Left ventricle myocardium superior (tissue), 1 donor: ENCODE results near the gene NECTIN2. TPM values are rescaled to one million over a fixed set of nuclear protein-coding genes. Genes with fewer than 3 reads are reported as not detected.
"Not testable (repeated sequence)": the region's sequence is repeated elsewhere in the genome, so short reads cannot be mapped to it uniquely, and the experiment has no call there.

Experiments used
- ATAC-seq: fragments of 200-7000 bp; cut with Tn5 transposase; one replicate; pipeline ENCODE4 v1.9.1; 2020; ENCODE audit warnings: mild to moderate bottlenecking, moderate library complexity
- DNase-seq: peaks from one replicate; pipeline ENCODE4 v3.0.0-alpha.2; 2020
- intact Hi-C: fragments of 100-400 bp; cut with micrococcal nuclease; formaldehyde crosslinking; loops from one replicate; pipeline ENCODE4 v1.11.0; 2022
- total RNA-seq: library from RNA; stranded (reverse); fragmentation: NEBNext Ultra II Directional; extraction: Animal tissue kit (Norgen Biotek cat#: 25700); gene quantifications from one replicate; pipeline ENCODE4 v1.2.1, GENCODE V29; 2021
- donor health status: DM: no; HTN: yes; CAD: no; lungs with severe emphysema.

The NECTIN2 gene
- total RNA-seq, 1 donor from 2014 or later, result 35.4 TPM

DNA sequence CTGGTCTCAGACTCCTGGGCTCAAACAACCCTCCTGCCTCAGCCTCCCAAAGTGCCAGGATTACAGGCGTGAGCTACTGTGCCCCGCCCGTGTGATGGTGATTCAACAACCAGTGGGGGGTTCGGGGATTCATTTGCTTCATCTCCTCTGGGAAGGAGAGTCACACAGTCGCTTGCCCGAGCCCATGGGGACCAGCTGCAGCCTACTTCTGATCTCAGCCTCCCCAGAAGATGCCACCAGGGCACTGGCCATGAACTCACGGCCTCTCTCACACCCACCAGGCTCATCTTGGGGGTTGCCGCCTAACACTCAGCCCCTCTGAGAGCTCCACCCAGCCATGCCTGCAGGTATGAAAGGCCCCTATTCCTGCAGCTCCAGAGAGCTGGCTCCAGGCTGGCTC is 51.7 kb downstream of the NECTIN2 start:
- ATAC-seq, result no peak
- intact Hi-C loops, result no loop called here
- DNase-seq, result no peak

DNA sequence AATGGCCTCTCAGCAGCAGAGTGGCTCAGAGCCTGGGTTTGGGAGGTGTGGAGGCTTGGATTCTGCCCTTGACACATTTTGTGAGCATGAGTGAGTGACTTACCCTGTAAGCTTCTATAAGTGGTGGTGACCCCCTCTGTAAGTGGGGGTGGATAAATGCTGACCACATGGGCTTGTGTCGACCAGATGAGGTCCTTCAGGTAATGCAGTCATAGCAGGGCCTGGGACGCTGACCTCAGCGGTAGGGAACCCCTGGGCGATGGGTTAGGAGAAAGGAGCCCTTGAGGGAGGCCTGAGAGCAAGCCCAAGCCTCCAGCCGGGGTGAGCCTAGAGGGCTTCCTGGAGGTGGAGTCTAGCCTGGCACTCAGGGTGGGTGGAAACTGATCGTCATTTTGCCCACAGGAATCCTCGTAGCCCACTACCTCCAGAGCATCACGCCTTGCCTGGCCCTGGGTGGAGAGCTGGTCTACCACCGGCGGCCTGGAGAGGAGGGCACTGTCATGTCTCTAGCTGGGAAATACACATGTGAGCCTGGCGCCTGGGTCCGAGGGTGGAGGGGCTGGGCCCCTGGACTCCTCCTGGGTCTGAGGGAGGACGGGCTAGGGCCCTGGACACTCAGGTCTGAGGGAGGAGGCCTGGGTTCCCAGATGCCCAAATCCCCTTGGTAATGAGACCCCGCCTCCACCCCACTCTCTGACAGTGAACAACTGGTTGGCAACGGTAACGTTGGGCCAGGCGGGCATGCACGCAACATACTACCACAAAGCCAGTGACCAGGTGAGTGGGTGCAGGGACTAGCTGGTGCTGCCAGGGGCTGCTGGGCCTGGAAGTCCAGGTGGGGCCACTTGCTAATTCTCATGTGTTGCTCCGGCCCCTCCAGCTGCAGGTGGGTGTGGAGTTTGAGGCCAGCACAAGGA is 54.5 kb downstream of the NECTIN2 start:
- ATAC-seq (no peak), DNase-seq (no peak)
- intact Hi-C loops, result loop anchor here (5.0 kb wide), 1 partner anchor 52 kb away; no protein-coding TSS in a partner anchor

- peak; percentile 15 for ATAC-seq
- no peak for DNase-seq
- intact Hi-C loops, result loop anchor here (5.0 kb wide), 1 partner anchor 49 kb away; no protein-coding TSS in a partner anchor
Observed at GRCh38 chr19:44903216-44903601, 57.1 kb downstream of the NECTIN2 start.

- peak; percentile 77 for ATAC-seq
- intact Hi-C loops, result loop anchor here (5.0 kb wide), 1 partner anchor 48 kb away; no protein-coding TSS in a partner anchor
- peak; percentile 84 for DNase-seq
Observed at GRCh38 chr19:44903602-44904425, 57.7 kb downstream of the NECTIN2 start.

- ATAC-seq (no peak), DNase-seq (no peak)
- intact Hi-C loops, result loop anchor here (5.0 kb wide), 1 partner anchor 48 kb away; no protein-coding TSS in a partner anchor
Observed at GRCh38 chr19:44904426-44904994, 58.4 kb downstream of the NECTIN2 start.

GRCh38 chr19:44905437-44906160 is 59.5 kb downstream of the NECTIN2 start, which contains the start of gene APOE:
TSS of gene APOE (plus strand) at chr19:44905796. CDS start at chr19:44906625, 829 bp downstream.
- ATAC-seq (peak; percentile 6), DNase-seq (no peak)
- intact Hi-C loops, result no loop called here

DNA sequence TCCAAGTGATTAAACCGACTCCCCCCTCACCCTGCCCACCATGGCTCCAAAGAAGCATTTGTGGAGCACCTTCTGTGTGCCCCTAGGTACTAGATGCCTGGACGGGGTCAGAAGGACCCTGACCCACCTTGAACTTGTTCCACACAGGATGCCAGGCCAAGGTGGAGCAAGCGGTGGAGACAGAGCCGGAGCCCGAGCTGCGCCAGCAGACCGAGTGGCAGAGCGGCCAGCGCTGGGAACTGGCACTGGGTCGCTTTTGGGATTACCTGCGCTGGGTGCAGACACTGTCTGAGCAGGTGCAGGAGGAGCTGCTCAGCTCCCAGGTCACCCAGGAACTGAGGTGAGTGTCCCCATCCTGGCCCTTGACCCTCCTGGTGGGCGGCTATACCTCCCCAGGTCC is 61.5 kb downstream of the NECTIN2 start:
- intact Hi-C loops, result no loop called here
- ATAC-seq, result no peak
- no peak for DNase-seq

DNA sequence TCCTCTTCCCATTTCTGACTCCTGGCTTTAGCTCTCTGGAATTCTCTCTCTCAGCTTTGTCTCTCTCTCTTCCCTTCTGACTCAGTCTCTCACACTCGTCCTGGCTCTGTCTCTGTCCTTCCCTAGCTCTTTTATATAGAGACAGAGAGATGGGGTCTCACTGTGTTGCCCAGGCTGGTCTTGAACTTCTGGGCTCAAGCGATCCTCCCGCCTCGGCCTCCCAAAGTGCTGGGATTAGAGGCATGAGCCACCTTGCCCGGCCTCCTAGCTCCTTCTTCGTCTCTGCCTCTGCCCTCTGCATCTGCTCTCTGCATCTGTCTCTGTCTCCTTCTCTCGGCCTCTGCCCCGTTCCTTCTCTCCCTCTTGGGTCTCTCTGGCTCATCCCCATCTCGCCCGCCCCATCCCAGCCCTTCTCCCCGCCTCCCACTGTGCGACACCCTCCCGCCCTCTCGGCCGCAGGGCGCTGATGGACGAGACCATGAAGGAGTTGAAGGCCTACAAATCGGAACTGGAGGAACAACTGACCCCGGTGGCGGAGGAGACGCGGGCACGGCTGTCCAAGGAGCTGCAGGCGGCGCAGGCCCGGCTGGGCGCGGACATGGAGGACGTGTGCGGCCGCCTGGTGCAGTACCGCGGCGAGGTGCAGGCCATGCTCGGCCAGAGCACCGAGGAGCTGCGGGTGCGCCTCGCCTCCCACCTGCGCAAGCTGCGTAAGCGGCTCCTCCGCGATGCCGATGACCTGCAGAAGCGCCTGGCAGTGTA is 62.2 kb downstream of the NECTIN2 start:
- ATAC-seq (no peak), DNase-seq (no peak)
- intact Hi-C loops, result no loop called here

DNA sequence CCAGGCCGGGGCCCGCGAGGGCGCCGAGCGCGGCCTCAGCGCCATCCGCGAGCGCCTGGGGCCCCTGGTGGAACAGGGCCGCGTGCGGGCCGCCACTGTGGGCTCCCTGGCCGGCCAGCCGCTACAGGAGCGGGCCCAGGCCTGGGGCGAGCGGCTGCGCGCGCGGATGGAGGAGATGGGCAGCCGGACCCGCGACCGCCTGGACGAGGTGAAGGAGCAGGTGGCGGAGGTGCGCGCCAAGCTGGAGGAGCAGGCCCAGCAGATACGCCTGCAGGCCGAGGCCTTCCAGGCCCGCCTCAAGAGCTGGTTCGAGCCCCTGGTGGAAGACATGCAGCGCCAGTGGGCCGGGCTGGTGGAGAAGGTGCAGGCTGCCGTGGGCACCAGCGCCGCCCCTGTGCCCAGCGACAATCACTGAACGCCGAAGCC is 62.8 kb downstream of the NECTIN2 start:
- ATAC-seq, result no peak
- intact Hi-C loops, result no loop called here
- DNase-seq, result no peak

GRCh38 chr19:44909775-44910174 is 63.7 kb downstream of the NECTIN2 start:
- intact Hi-C loops, result no loop called here
- ATAC-seq (no peak), DNase-seq (no peak)

- ATAC-seq, intact Hi-C loops, DNase-seq: not testable (repeated sequence)
Observed at GRCh38 chr19:44911896-44912295, 65.8 kb downstream of the NECTIN2 start.

DNA sequence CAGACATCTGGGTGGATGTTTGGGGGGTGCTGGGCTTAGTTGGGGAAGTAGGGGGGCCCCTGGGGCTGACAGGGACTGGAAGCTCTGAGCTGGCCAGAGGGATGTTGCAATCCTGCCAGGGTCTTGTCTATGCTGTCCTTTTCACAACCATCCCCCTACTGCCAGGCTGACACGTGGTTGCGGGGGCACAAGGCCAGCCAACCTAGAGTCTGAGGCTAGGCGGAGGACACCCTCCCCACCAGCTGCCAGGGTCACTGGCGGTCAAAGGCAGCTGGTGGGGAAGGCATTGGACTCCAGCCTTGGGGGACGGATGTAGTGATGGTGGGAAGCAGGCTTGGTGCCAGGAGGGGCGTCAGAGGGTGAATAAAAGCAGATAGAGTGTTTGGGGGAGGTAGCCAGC is 66.8 kb downstream of the NECTIN2 start:
- DNase-seq (peak; percentile 45), ATAC-seq (peak; percentile 18)
- intact Hi-C loops, result no loop called here

DNA sequence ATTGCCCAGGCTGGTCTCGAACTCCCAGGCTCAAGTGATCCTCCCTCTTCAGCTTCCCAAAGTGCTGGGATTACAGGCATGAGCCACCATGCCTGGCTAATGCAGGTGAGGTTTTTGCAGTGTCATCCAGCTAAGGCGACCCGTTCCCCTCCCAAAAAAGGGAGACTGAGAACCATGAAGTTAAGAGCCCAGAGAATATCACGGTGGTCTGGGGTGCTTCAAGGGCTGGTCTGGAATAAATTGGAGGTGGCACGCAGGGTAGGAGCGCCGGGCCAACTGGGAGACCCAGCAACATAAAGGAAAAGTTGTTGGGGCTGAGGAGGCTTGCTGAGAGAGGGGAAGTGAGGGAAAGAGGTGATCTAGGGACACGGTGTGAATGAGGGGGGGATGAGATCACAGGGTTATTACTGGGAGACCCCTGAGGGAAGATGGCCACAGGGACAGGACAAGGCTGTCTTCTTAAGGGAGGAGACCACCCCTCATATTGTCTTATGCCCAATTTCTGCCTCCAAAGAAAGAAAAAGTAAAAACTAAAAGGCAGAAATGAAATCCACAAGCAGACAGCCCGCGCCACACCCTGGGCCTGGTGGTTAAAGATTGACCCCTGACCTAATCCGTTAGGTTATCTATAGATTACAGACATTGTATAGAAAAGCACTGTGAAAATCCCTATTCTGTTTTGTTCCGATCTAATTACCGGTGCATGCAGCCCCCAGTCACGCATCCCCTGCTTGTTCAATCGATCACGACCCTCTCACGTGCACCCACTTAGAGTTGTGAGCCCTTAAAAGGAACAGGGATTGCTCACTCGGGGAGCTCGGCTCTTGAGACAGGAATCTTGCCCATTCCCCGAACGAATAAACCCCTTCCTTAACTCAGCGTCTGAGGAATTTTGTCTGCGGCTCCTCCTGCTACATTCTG is 67.7 kb downstream of the NECTIN2 start:
- intact Hi-C loops, ATAC-seq: not testable (repeated sequence)

DNA sequence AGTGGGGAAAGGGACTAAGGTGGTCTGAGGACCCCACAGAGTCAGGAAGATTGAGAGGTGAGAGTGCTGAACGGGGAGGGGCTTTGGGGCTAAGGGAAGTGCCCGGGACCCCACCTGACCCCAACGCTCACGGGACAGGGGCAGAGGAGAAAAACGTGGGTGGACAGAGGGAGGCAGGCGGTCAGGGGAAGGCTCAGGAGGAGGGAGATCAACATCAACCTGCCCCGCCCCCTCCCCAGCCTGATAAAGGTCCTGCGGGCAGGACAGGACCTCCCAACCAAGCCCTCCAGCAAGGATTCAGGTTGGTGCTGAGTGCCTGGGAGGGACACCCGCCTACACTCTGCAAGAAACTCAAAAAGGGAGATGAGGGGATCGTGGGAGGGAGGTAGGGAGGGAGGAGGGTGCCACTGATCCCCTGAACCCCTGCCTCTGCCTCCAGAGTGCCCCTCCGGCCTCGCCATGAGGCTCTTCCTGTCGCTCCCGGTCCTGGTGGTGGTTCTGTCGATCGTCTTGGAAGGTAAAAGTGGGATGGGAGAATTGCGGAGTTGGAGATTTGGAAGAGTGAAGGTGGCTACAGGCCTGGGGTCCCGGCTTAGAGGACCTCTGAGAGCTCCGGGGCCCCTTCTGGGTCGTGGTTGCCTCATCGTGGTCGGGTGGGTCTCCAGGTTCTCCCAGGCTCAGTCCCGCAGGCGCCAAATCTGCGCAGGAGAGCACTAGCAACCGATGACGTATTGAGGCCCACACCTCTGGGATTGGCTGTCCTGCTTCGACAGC is 68.5 kb downstream of the NECTIN2 start, which contains the start of gene APOC1:
APOC1 (plus strand) TSS at position 176 of the 774 bp plus-strand sequence; CDS start at position 460, 284 bp downstream.
- ATAC-seq (peak; percentile 93), DNase-seq (peak; percentile 88)
- intact Hi-C loops, result not testable (repeated sequence)

More for the DNA sequence above, 67.7 kb downstream of the NECTIN2 start:
- not testable (repeated sequence) for DNase-seq

GRCh38 chr19:44924243-44924725 is 78.2 kb downstream of the NECTIN2 start:
- no peak for DNase-seq

More at GRCh38 chr19:44924243-44924725, 78.2 kb downstream of the NECTIN2 start:
- ATAC-seq, result no peak
- intact Hi-C loops, result no loop called here
